ENCODE measurements around the gene PEDS1. TPM values are rescaled to one million over a fixed set of nuclear protein-coding genes. Genes with fewer than 3 reads are reported as not detected.
A peak's percentile ranks its signal among the peaks of the same experiment; 100 is the strongest.
"Not testable (repeated sequence)": the region's sequence is repeated elsewhere in the genome, so short reads cannot be mapped to it uniquely, and the experiment has no call there.

The PEDS1 gene
- 10 to 100 TPM; 16.0 to 17.3 TPM for total RNA-seq

DNA sequence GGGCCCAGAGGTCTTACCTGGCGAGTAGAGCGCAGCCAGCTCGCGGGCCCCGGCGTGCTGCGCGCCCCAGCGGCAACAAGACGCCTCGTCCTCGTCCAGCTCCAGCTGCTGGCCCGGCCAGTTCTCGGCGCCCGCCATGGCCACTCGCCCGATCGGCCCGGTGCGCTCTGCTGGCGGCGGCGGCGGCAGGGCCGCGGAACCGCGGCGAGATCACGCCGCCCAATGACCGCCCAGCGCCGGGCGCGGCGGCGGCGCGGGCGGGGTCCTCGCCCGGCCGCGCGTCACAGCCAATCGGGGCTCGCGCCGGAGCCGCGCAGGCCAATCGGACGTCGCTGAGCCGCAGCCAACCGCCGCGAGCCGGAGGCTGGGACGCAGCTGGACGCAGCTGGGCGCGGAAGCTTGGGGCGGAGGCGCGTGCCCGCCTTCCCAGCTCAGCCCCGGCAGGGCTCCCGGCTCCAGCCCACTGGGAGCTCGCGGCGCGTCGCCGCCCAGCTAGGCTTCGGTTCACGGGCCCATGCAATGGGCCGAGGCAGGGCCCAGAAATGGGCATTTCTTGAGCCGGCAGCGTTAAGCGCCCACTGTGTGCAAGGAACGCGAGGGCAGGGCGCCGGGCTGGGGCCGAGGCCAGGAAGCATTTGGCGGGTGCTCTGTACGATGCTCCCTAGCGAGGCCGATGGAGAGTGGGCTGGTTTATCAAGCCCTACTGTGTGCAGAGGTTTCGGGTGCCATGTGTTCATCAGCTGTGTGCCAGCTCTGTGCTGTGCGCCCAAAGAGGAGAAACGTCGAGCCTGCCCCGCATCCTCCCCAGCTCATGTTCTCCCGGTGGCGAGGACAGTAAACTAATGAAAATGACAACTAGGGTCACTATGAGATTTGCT is at the start of gene PEDS1:
PEDS1 (minus strand) TSS at position 224 of the 878 bp plus-strand sequence; CDS start at position 138, 86 bp downstream.
- DNase-seq: peak; percentile 84
- no peaks in the 10 kb centered on the region for H3K27me3 Mint-ChIP-seq
- peaks cover 35% of the 10 kb centered on the region for H3K4me1 Mint-ChIP-seq (ENCODE audit: low read depth)
- ChIA-PET CTCF (interaction anchor here (0.6 to 8.8 kb wide), 16 partner anchors 10 to 356 kb away, joined by 3 to 67 read pairs (median 7); partner anchors contain the start of gene PTPN1), POLR2A (interaction anchor here (0.8 to 2.3 kb wide), 12 partner anchors 9 to 173 kb away, joined by 3 to 15 read pairs (median 6); partner anchors contain the start of gene UBE2V1)
- H3K27ac Mint-ChIP-seq: peak within 1 kb of the TSS; percentile 84
- peak; percentile 96 for ATAC-seq
- H3K36me3 Mint-ChIP-seq (ENCODE audit: low read depth): peaks cover 17% of the 10 kb centered on the region
- H3K4me3 Mint-ChIP-seq: peak within 1 kb of the TSS; percentile 85
- intact Hi-C loops (cut with micrococcal nuclease): loop anchor here (5.0 kb wide), 1 partner anchor 41 kb away; the partner anchor contains the start of gene UBE2V1
- TF ChIP-seq, protein P1, sequence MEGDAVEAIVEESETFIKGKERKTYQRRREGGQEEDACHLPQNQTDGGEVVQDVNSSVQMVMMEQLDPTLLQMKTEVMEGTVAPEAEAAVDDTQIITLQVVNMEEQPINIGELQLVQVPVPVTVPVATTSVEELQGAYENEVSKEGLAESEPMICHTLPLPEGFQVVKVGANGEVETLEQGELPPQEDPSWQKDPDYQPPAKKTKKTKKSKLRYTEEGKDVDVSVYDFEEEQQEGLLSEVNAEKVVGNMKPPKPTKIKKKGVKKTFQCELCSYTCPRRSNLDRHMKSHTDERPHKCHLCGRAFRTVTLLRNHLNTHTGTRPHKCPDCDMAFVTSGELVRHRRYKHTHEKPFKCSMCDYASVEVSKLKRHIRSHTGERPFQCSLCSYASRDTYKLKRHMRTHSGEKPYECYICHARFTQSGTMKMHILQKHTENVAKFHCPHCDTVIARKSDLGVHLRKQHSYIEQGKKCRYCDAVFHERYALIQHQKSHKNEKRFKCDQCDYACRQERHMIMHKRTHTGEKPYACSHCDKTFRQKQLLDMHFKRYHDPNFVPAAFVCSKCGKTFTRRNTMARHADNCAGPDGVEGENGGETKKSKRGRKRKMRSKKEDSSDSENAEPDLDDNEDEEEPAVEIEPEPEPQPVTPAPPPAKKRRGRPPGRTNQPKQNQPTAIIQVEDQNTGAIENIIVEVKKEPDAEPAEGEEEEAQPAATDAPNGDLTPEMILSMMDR (IDR thresholded peaks at IDR 0.05): no peak
- H3K9me3 Mint-ChIP-seq: no peaks in the 10 kb centered on the region

DNA sequence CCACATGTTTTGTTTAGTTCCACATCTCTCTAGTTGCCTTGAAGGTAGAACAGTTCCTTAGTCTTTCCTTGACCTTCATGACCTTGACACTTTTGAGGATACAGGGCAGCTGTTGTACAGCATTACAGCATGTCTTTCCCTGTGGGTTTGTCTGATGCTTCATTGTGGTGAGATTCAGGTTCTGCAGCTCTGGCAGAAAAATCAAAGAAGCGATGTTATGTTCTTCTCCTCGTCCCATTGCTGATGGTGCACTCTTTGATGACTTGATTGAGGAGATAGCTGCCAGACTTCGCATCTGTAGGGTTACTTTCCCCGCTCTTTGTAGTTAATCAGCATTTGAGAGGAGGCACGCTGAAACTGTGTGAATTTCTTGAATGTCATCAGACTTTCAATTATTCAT is 49.2 kb upstream of the PEDS1 start:
- Mint-ChIP-seq H3K36me3 (ENCODE audit: low read depth) (peaks cover 3% of the 10 kb centered on the region), H3K27me3 (peaks cover 5% of the 10 kb centered on the region), H3K9me3 (peaks cover 9% of the 10 kb centered on the region), H3K27ac (no peak overlapping the region), H3K4me3 (no peak overlapping the region), H3K4me1 (ENCODE audit: low read depth) (no peaks in the 10 kb centered on the region)
- intact Hi-C loops (cut with micrococcal nuclease): no loop called here
- ATAC-seq (no peak), DNase-seq (no peak)
- TF ChIP-seq, protein P1 (IDR thresholded peaks at IDR 0.05): no peak
- ChIA-PET POLR2A (interaction anchor here (0.5 to 3.0 kb wide), 2 partner anchors 11 to 78 kb away, joined by 3 to 11 read pairs; partner anchors contain the start of gene CEBPB), CTCF (interaction anchor here (0.6 to 1.1 kb wide), 3 partner anchors 12 to 386 kb away, joined by 3 to 4 read pairs (median 3); no protein-coding TSS in a partner anchor)

DNA sequence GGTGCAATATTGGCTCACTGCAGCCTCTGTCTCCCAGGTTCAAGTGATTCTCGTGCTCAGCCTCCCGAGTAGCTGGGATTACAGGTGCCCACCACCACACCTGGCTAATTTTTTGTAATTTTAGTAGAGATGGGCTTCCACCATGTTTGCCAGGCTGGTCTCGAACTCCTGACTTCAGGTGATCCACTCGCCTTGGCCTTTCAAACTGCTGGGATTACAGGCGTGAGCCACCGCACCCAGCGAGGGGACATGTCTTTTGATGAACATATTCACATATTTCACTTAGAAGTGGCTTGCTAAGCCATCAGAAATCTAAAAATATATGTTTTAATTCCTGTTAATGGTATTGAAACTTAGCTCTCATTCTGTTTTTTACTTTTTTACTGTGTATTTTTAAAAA is 48.2 kb upstream of the PEDS1 start:
- H3K4me1 Mint-ChIP-seq (ENCODE audit: low read depth); H3K36me3 Mint-ChIP-seq (ENCODE audit: low read depth); H3K4me3 Mint-ChIP-seq; DNase-seq; H3K27me3 Mint-ChIP-seq; H3K9me3 Mint-ChIP-seq; ATAC-seq; H3K27ac Mint-ChIP-seq; intact Hi-C loops (cut with micrococcal nuclease): not testable (repeated sequence)
- ChIA-PET CTCF (interaction anchor here (1.0 to 1.1 kb wide), 2 partner anchors 13 to 80 kb away, joined by 3 read pairs; no protein-coding TSS in a partner anchor), POLR2A (interaction anchor here (3.0 kb wide), 1 partner anchor 10 kb away, joined by 11 read pairs; the partner anchor contains the start of gene CEBPB)

DNA sequence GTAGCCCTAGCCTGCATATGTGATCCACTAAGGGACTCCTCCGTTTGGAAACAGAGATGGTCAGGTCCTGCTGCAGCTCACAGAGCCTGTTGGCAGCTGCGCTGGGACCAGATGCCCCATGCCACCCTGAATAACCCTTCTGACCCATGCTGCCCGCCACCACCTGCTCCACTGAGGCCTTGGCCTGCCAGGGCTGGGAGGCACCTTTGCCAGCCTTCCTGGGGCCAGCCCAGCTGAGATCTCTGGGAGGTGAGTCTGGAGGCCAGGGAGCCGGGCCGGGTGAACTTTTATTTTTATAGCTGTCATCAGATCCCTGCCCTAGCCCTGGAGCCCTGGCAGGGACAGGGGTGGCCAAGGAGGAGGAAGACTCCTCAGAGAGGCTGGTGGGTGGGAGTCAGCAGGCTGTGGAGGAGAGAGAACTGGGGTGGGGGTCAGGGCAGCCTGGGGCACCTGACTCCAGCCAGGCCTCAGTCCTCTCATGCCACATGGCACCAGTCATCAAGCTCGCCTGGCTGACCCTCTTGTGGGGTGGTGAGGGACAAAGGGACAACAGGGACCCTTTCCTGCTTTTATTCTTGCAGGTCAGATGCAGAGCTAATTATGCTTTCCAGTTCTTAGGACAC is 47.1 kb upstream of the PEDS1 start:
- peaks cover 9% of the 10 kb centered on the region for H3K9me3 Mint-ChIP-seq
- ATAC-seq (no peak), DNase-seq (no peak)
- H3K27me3 Mint-ChIP-seq: peaks cover 5% of the 10 kb centered on the region
- TF ChIP-seq, protein P1 (IDR thresholded peaks at IDR 0.05): no peak
- ChIA-PET POLR2A (interaction anchor here (2.0 to 3.0 kb wide), 2 partner anchors 9 to 10 kb away, joined by 6 to 11 read pairs; partner anchors contain the start of gene CEBPB), CTCF (interaction anchor here (2.7 kb wide), 1 partner anchor 13 kb away, joined by 10 read pairs; no protein-coding TSS in a partner anchor)
- H3K4me3 Mint-ChIP-seq: no peak overlapping the region
- peaks cover 3% of the 10 kb centered on the region for H3K36me3 Mint-ChIP-seq (ENCODE audit: low read depth)
- H3K4me1 Mint-ChIP-seq (ENCODE audit: low read depth): no peaks in the 10 kb centered on the region
- intact Hi-C loops (cut with micrococcal nuclease): no loop called here
- H3K27ac Mint-ChIP-seq: no peak overlapping the region

DNA sequence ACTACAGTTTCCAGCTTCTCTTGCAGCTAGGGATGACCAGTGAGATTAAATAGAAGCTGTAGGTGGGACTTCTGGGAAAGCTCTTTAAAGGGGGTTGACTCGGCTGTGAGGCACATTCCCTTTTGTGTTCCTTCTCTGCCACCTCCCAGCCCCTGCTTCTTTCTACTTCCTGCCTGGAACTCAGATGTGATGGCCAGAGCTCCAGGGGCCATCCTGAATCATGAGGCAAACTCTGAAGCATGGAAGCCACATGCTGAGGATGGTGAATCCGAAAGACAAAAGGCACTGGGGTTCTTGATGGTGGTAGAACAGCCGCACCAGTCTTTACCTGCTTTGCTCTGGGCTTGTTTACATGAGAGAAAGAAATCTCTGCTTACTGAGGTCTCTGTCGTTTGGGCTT is 46.2 kb upstream of the PEDS1 start:
- peaks cover 3% of the 10 kb centered on the region for H3K36me3 Mint-ChIP-seq (ENCODE audit: low read depth)
- no peaks in the 10 kb centered on the region for H3K4me1 Mint-ChIP-seq (ENCODE audit: low read depth)
- intact Hi-C loops (cut with micrococcal nuclease): no loop called here
- ATAC-seq (no peak), DNase-seq (no peak)
- no peak overlapping the region for H3K4me3 Mint-ChIP-seq
- H3K27me3 Mint-ChIP-seq: peaks cover 4% of the 10 kb centered on the region
- ChIA-PET CTCF (interaction anchor here (1.1 to 2.7 kb wide), 3 partner anchors 12 to 264 kb away, joined by 3 to 10 read pairs (median 3); no protein-coding TSS in a partner anchor), POLR2A (interaction anchor here (1.3 to 2.0 kb wide), 2 partner anchors 9 to 284 kb away, joined by 3 to 6 read pairs; partner anchors contain the start of gene CEBPB)
- H3K9me3 Mint-ChIP-seq: peaks cover 9% of the 10 kb centered on the region
- TF ChIP-seq, protein P1 (IDR thresholded peaks at IDR 0.05): no peak
- no peak overlapping the region for H3K27ac Mint-ChIP-seq
